Measurements from ENCODE around the gene LEFTY1.

DNA sequence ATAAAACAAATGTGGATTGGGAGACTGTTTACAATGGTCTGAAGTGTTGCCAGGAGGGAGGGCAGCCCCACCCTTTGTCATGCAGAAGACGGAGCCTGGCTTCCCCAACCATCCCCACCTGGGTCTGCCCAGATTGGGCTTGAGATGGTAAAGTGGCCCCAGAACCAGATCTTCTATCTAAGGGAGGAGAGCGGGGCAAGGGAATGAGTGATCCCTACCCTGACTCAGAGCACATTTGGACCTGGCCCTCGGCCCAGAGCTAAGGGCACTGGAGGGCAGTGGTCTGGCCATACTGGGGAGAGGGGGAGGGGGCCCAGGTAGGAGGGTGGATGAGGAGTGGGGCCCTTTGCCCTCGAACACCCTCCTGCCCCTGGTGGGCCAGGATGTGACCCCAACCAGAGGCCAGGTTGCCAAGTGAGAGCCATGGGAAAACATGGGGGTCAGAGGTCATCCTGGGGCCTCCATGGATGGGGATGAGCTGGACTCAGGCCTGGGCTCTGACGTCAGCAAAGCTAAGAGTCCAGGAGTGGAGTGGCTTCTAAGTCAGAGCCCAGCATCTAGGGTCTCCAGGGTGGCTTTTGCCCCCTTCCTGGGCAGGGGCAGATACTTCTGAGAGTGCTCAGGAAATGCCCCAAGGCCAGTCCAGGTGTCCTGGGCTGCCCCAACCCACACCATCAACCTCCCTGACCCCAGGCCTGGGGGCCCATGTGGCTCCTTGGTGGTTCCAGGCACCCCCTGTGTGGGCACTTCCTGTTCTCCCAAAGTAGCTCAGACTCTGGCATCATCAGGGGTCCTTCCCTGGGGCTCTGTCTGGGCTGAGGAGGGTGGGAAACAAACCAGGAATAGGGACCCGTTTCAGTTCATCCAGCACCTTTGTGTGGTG lies 1.6 kb upstream of the LEFTY1 start:
- TF ChIP-seq, protein P1, sequence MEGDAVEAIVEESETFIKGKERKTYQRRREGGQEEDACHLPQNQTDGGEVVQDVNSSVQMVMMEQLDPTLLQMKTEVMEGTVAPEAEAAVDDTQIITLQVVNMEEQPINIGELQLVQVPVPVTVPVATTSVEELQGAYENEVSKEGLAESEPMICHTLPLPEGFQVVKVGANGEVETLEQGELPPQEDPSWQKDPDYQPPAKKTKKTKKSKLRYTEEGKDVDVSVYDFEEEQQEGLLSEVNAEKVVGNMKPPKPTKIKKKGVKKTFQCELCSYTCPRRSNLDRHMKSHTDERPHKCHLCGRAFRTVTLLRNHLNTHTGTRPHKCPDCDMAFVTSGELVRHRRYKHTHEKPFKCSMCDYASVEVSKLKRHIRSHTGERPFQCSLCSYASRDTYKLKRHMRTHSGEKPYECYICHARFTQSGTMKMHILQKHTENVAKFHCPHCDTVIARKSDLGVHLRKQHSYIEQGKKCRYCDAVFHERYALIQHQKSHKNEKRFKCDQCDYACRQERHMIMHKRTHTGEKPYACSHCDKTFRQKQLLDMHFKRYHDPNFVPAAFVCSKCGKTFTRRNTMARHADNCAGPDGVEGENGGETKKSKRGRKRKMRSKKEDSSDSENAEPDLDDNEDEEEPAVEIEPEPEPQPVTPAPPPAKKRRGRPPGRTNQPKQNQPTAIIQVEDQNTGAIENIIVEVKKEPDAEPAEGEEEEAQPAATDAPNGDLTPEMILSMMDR (IDR thresholded peaks at IDR 0.05): no peak
- TF ChIP-seq POLR2AphosphoS5 (IDR thresholded peaks at IDR 0.05): no peak
- no peak for TF ChIP-seq POLR2A (IDR thresholded peaks at IDR 0.05)
